T-helper 22 cell (primary cell): ENCODE data around the gene MACROD1.

Experiments used
- DNase-seq: peaks from one replicate; pipeline ENCODE4 v3.0.0-alpha.2; 2020; ENCODE audit warnings: low read depth

MACROD1 gene

GRCh38 chr11:64092111-64092760, 73.7 kb downstream of the MACROD1 start:
- DNase-seq = no peak

GRCh38 chr11:64090806-64091516, 75.0 kb downstream of the MACROD1 start:
- DNase-seq = no peak

DNA sequence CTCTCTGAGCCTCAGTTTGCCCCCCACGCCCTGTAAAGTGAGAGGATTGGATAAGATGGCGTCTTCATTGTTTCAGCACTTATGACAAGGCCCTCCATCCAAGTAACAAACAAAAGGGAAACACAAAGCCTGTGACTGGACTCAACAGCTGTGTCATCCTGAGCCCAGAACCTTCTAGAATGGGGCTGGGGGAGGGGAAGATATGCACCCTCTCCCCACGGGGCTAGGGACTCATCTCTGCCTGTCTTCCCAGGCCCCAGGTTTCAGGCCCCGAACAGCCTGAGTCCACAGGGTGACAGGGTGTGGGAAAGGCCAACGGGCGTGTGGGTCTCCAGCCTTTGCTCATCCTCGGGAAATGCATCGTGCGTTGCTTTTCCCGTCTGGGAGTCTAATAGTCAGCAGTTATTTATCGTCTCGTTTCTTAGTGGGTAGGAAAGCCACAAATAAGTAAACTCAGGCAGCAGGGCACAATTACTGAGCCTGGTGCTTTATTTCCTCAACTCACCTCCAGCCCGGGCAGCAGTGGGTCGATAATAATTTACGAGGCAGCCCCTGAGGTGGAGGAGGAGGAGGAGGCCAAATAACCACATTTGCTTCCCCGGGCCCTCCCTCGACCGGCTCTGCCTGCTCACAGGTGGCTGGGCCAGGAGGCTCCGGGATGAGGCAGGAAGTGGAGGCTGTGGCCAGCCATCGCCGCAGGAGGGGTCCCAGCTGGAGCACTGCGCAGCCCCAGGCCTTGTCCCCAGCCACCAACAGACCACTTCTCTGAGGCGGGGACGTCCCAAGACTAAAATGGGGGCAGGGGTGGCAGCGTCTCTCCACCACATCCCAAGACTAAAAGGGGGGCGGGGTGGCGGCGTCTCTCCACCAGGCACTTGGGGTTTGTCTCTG, 75.8 kb downstream of the MACROD1 start:
- no peak for DNase-seq

GRCh38 chr11:64089493-64089892, 76.4 kb downstream of the MACROD1 start:
- DNase-seq = no peak

DNA sequence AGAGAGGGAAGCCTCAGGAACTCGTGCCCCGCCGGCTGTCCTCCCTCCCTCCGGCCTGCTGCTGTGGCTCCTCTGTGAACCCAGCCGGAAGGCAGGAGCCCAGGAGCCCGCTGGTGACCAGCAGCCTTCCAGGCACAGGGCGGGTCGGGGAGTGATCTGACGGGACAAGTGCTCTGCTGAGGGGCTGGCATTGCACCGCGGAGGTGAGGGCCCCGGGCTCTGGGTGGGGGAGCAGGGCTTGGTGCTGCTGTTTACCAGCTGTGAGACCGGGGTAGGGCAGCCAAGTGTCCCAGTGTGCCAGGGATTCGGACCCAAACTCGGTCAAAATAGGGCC, 76.9 kb downstream of the MACROD1 start:
- DNase-seq = no peak

- no peak for DNase-seq
Measured at GRCh38 chr11:64088162-64089026, 77.5 kb downstream of the MACROD1 start.

DNA sequence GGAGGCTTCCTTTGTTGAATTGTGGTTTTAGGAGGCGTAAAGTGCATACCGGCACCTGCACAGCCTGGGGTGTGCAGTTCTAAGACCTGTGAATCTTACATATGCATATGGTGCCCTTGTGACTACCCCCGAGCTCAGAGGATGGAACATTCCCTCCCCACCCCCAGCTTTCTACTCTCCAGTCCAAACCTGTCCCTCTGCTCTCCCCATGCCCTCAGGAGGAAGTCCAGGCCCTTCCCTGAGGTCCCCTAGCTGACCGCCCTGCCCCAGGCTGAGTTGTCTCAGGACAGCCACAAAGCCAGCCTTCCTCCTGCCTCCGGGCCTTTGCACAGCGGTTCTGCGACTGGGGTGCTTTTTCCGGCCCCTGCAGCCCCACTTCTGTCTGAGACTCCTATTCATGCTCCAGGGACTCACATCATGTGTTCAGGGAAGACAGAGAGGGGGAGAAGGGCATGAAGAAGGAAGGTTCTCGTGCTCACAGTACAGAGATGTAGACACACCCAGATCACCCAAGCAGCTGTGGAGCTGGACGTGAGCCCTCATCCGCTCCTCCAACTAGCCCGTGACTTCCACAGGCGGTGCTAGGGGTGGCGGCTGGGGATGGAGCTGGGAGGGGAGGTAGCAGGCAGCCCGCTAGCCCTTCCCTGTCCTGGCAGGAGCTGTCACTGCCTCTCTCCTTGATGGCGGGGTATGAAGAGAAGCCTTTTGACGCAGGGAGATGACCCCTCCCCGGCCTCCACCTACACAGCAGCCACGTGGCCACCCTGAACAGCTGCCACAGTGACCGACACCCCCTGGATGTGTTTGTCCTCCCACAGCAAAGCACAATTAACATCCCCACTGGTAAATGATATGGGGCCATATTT, 79.4 kb downstream of the MACROD1 start:
- DNase-seq = no peak

DNA sequence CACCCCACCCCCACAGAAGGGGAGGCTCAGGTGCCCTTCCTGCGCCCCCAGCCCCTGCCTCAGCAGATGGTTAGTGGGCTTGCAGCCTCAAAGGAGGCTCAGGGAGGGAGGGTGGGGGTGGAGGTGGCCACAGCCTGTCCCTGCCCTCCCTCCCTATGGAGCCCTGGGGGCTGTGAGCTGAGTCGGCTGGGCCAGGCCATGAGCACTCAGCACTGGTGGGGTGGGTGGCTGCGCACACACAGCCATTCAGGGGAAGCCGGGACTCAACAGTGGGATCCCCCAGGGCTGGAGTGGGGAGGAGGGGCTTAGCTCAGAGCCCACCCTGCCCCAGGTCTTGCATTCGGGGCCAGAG, 80.0 kb downstream of the MACROD1 start:
- no peak for DNase-seq

DNA sequence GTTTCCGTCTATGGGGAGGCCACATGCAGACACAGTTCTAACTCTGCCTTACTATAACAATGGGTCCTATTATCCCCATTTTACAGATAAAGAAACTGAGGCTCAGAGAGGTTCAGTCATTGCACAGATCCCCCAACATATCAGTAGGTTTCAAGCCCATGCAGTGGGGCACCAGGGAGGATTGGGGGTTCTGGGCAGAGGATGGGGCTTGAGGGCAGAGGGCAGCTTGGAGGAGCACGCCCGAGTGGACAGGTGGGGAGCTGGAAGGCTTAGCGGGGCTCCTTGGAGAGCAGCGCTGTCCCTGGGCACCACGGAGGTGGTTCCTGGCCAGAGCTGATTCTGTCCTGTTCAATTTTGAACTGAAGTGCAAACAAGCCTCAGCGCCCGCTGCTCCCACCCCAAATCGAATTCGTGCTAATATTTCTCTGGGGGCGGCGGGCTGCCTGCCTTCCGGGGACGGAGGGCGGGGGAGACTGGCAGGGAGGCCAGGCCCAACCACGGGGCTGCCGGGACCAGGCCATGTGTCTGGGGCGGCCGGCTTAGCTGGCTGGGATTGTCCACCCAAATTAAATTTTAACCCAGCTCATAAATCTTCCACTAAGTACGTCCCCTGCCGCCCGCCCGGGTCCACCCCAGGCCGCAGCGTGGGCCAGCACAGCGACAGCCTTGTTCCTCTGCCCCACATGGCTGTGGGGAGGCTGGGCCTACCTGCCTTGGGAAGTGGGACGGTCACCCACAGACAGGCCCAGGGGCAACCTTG, 80.8 kb downstream of the MACROD1 start:
- DNase-seq = no peak

DNA sequence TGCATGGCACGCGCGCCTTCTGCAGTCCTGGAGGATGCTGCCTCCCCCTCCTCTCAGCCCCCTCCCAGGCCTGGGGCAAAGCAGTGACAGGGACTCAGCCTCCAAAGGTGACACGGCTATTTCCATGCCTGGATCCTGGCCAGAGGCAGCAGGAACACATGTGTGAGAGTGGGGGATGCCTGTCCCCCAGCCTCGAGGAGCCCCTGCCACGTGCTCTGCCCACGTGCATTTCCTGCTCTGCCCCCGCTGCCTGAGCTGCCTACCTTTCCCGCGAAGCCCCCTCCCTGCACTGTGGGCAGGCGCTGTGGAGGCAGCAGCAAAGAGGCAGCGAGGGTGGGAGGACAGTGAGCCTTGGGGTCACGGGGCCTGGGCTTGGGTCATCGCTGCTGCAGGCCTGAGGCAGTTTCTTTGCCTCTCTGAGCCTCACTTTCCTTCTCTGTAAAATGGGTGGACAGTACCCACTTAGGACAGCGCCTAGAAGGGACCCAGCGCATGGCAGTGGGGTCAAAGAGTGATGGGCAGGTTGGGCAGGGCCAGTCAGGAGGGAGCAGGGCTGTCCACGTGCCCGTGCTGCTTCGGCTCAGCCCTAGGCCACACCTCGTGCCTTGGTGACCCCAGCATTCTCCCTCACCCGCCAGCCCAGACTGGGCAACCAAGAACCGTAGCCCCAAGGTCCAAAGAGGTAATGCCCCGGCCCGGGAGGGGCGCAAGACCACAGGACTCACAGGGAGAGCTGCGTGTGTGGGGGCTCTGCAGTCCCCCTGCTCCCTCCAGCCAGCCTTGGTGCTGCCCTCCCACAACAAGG, 81.6 kb downstream of the MACROD1 start:
- no peak for DNase-seq

GRCh38 chr11:64083398-64084080, 82.4 kb downstream of the MACROD1 start:
- DNase-seq = no peak

- no peak for DNase-seq
Measured at GRCh38 chr11:64081745-64082442, 84.0 kb downstream of the MACROD1 start.

GRCh38 chr11:64080390-64080789, 85.5 kb downstream of the MACROD1 start:
- no peak for DNase-seq

DNA sequence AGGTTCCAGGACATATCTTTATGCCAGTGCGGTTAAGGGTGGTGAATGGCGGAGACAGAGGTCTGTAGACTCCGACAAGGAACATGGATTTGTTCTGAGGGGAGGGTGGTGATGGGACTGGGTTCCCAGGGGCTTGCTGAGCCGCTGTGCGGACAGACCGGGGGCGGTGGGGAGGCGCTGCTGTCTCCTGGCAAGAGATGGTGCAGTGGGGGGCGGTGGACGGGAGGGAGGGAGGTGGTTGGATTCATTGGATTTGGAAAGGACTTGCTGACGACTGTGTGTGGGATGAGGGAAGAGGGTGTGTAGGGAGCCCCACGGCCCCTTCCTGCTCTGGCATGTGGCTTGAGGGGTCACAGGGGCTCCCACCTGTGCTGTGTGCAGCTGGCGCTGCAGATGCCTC, 87.0 kb downstream of the MACROD1 start:
- DNase-seq = no peak

DNA sequence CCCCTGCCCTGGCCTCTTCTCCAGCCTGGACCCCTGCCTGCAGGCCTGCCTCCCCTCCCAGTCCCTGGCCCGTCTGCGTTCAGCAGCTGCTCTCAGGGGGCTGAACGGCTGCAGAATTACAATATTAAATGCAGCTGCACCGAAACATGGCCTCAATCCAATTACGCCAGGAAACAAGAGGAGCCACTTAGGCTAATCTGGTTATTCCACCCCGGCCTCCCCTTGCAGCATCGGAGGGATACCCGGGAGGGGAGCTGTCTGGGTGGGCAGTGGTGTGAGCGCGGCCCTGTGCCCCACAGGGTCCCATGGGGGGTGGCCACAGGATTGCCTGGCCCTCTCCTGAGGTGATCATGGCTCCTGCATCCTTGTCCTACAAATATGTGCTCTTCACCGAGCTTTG, 87.6 kb downstream of the MACROD1 start:
- DNase-seq = no peak

DNA sequence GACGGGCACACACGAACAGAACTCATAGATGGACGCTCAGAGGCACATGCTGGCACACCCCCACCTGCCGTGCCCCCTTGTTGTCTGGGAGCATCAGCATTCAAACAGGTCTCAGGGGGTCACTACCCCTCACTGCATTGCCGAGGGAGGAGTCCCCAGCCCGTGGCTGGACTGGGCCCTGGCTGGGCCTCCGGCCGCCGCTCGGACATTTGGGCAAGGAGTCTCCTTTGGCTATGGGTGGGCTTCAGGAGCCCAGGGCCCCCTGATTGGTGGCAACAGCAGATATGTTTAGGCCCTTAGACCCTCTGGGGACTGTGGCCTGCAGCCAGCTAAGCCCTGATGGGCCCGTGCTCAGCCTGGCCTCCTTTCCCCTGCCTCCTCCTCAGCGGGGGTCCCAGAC, 88.3 kb downstream of the MACROD1 start:
- no peak for DNase-seq

DNA sequence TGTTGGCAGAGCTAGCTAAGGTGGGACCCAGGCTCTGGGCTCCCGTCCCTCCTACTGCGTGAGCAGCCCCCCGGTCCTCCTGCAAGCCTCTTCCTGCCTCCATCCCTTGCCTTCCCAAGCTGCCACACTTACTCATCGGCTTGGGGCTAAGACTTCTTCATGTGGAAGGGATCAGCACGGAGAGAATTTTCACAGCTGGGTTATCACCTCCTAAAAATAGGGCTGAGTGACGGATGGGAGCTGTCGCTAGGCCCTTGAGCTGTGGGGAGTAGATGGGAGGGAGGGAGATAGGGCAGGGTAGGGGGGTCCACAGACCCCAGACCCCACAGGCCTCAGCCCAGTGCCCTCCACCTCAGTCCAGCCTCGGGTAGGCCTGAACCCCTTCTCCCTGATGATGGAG, 89.2 kb downstream of the MACROD1 start:
- no peak for DNase-seq

- no peak for DNase-seq
Measured at GRCh38 chr11:64074239-64074638, 91.7 kb downstream of the MACROD1 start.
